ENCODE measurements around the gene DLG1.

DLG1 gene

GRCh38 chr3:197155046-197155445 lies 143.4 kb downstream of the DLG1 start:
- Histone ChIP-seq H3K27me3 (ENCODE audit: control insufficient read depth, insufficient read depth, low read length) (no peaks in the 10 kb centered on the region), H3K36me3 (ENCODE audit: control insufficient read depth, insufficient read depth, low read length) (no peaks in the 10 kb centered on the region), H3K4me1 (ENCODE audit: control insufficient read depth, insufficient read depth, low read length) (no peaks in the 10 kb centered on the region), H3K9me3 (ENCODE audit: control insufficient read depth, insufficient read depth, low read length) (no peaks in the 10 kb centered on the region), H3K4me3 (ENCODE audit: low read depth, low read length) (no peak overlapping the region), H3K9ac (ENCODE audit: low read depth, low read length) (no peak overlapping the region)

GRCh38 chr3:197151580-197151979 lies 146.8 kb downstream of the DLG1 start:
- Histone ChIP-seq H3K9ac (ENCODE audit: low read depth, low read length) (no peak overlapping the region), H3K27me3 (ENCODE audit: control insufficient read depth, insufficient read depth, low read length) (no peaks in the 10 kb centered on the region), H3K9me3 (ENCODE audit: control insufficient read depth, insufficient read depth, low read length) (no peaks in the 10 kb centered on the region), H3K4me3 (ENCODE audit: low read depth, low read length) (no peak overlapping the region), H3K36me3 (ENCODE audit: control insufficient read depth, insufficient read depth, low read length) (no peaks in the 10 kb centered on the region), H3K4me1 (ENCODE audit: control insufficient read depth, insufficient read depth, low read length) (no peaks in the 10 kb centered on the region)

- no peaks in the 10 kb centered on the region for H3K36me3 ChIP-seq (ENCODE audit: control insufficient read depth, insufficient read depth, low read length)
- H3K4me1 ChIP-seq (ENCODE audit: control insufficient read depth, insufficient read depth, low read length): no peaks in the 10 kb centered on the region
- no peak overlapping the region for H3K4me3 ChIP-seq (ENCODE audit: low read depth, low read length)
- no peaks in the 10 kb centered on the region for H3K27me3 ChIP-seq (ENCODE audit: control insufficient read depth, insufficient read depth, low read length)
- H3K9ac ChIP-seq (ENCODE audit: low read depth, low read length): no peak overlapping the region
- H3K9me3 ChIP-seq (ENCODE audit: control insufficient read depth, insufficient read depth, low read length): no peaks in the 10 kb centered on the region
These were observed 148.9 kb downstream of the DLG1 start for GRCh38 chr3:197149528-197149927.

GRCh38 chr3:197144188-197144587 lies 154.2 kb downstream of the DLG1 start:
- no peaks in the 10 kb centered on the region for H3K9me3 ChIP-seq (ENCODE audit: control insufficient read depth, insufficient read depth, low read length)
- H3K4me1 ChIP-seq (ENCODE audit: control insufficient read depth, insufficient read depth, low read length): no peaks in the 10 kb centered on the region
- no peaks in the 10 kb centered on the region for H3K27me3 ChIP-seq (ENCODE audit: control insufficient read depth, insufficient read depth, low read length)
- no peak overlapping the region for H3K4me3 ChIP-seq (ENCODE audit: low read depth, low read length)
- no peaks in the 10 kb centered on the region for H3K36me3 ChIP-seq (ENCODE audit: control insufficient read depth, insufficient read depth, low read length)
- H3K9ac ChIP-seq (ENCODE audit: low read depth, low read length): no peak overlapping the region

GRCh38 chr3:197139586-197139985 lies 158.8 kb downstream of the DLG1 start:
- Histone ChIP-seq H3K9ac (ENCODE audit: low read depth, low read length) (no peak overlapping the region), H3K4me1 (ENCODE audit: control insufficient read depth, insufficient read depth, low read length) (no peaks in the 10 kb centered on the region), H3K9me3 (ENCODE audit: control insufficient read depth, insufficient read depth, low read length) (no peaks in the 10 kb centered on the region), H3K36me3 (ENCODE audit: control insufficient read depth, insufficient read depth, low read length) (no peaks in the 10 kb centered on the region), H3K4me3 (ENCODE audit: low read depth, low read length) (no peak overlapping the region), H3K27me3 (ENCODE audit: control insufficient read depth, insufficient read depth, low read length) (no peaks in the 10 kb centered on the region)

GRCh38 chr3:197137751-197138150 lies 160.7 kb downstream of the DLG1 start:
- no peak overlapping the region for H3K4me3 ChIP-seq (ENCODE audit: low read depth, low read length)
- no peaks in the 10 kb centered on the region for H3K27me3 ChIP-seq (ENCODE audit: control insufficient read depth, insufficient read depth, low read length)
- no peaks in the 10 kb centered on the region for H3K9me3 ChIP-seq (ENCODE audit: control insufficient read depth, insufficient read depth, low read length)
- H3K9ac ChIP-seq (ENCODE audit: low read depth, low read length): no peak overlapping the region
- no peaks in the 10 kb centered on the region for H3K36me3 ChIP-seq (ENCODE audit: control insufficient read depth, insufficient read depth, low read length)
- no peaks in the 10 kb centered on the region for H3K4me1 ChIP-seq (ENCODE audit: control insufficient read depth, insufficient read depth, low read length)

GRCh38 chr3:197136744-197137143 lies 161.7 kb downstream of the DLG1 start:
- Histone ChIP-seq H3K27me3 (ENCODE audit: control insufficient read depth, insufficient read depth, low read length) (no peaks in the 10 kb centered on the region), H3K9ac (ENCODE audit: low read depth, low read length) (no peak overlapping the region), H3K36me3 (ENCODE audit: control insufficient read depth, insufficient read depth, low read length) (no peaks in the 10 kb centered on the region), H3K9me3 (ENCODE audit: control insufficient read depth, insufficient read depth, low read length) (no peaks in the 10 kb centered on the region), H3K4me1 (ENCODE audit: control insufficient read depth, insufficient read depth, low read length) (no peaks in the 10 kb centered on the region), H3K4me3 (ENCODE audit: low read depth, low read length) (no peak overlapping the region)

- H3K9me3 ChIP-seq (ENCODE audit: control insufficient read depth, insufficient read depth, low read length): no peaks in the 10 kb centered on the region
- H3K4me3 ChIP-seq (ENCODE audit: low read depth, low read length): no peak overlapping the region
- H3K4me1 ChIP-seq (ENCODE audit: control insufficient read depth, insufficient read depth, low read length): no peaks in the 10 kb centered on the region
- H3K9ac ChIP-seq (ENCODE audit: low read depth, low read length): no peak overlapping the region
- no peaks in the 10 kb centered on the region for H3K36me3 ChIP-seq (ENCODE audit: control insufficient read depth, insufficient read depth, low read length)
- no peaks in the 10 kb centered on the region for H3K27me3 ChIP-seq (ENCODE audit: control insufficient read depth, insufficient read depth, low read length)
These were observed 163.2 kb downstream of the DLG1 start for GRCh38 chr3:197135212-197135611.

- Histone ChIP-seq H3K4me1 (ENCODE audit: control insufficient read depth, insufficient read depth, low read length) (no peaks in the 10 kb centered on the region), H3K27me3 (ENCODE audit: control insufficient read depth, insufficient read depth, low read length) (no peaks in the 10 kb centered on the region), H3K9ac (ENCODE audit: low read depth, low read length) (no peak overlapping the region), H3K9me3 (ENCODE audit: control insufficient read depth, insufficient read depth, low read length) (no peaks in the 10 kb centered on the region), H3K4me3 (ENCODE audit: low read depth, low read length) (no peak overlapping the region), H3K36me3 (ENCODE audit: control insufficient read depth, insufficient read depth, low read length) (no peaks in the 10 kb centered on the region)
These were observed 165.4 kb downstream of the DLG1 start for GRCh38 chr3:197132916-197133530.

GRCh38 chr3:197125636-197126035 lies 172.8 kb downstream of the DLG1 start:
- no peaks in the 10 kb centered on the region for H3K36me3 ChIP-seq (ENCODE audit: control insufficient read depth, insufficient read depth, low read length)
- H3K4me1 ChIP-seq (ENCODE audit: control insufficient read depth, insufficient read depth, low read length): no peaks in the 10 kb centered on the region

GRCh38 chr3:197124713-197125112 lies 173.7 kb downstream of the DLG1 start:
- Histone ChIP-seq H3K36me3 (ENCODE audit: control insufficient read depth, insufficient read depth, low read length) (no peaks in the 10 kb centered on the region), H3K4me1 (ENCODE audit: control insufficient read depth, insufficient read depth, low read length) (no peaks in the 10 kb centered on the region), H3K4me3 (ENCODE audit: low read depth, low read length) (no peak overlapping the region), H3K27me3 (ENCODE audit: control insufficient read depth, insufficient read depth, low read length) (no peaks in the 10 kb centered on the region), H3K9ac (ENCODE audit: low read depth, low read length) (no peak overlapping the region), H3K9me3 (ENCODE audit: control insufficient read depth, insufficient read depth, low read length) (no peaks in the 10 kb centered on the region)

More at GRCh38 chr3:197125636-197126035, 172.8 kb downstream of the DLG1 start:
- no peak overlapping the region for H3K9ac ChIP-seq (ENCODE audit: low read depth, low read length)
- no peaks in the 10 kb centered on the region for H3K27me3 ChIP-seq (ENCODE audit: control insufficient read depth, insufficient read depth, low read length)
- H3K9me3 ChIP-seq (ENCODE audit: control insufficient read depth, insufficient read depth, low read length): no peaks in the 10 kb centered on the region
- no peak overlapping the region for H3K4me3 ChIP-seq (ENCODE audit: low read depth, low read length)

GRCh38 chr3:197122394-197122793 lies 176.0 kb downstream of the DLG1 start:
- H3K9ac ChIP-seq (ENCODE audit: low read depth, low read length): no peak overlapping the region
- H3K9me3 ChIP-seq (ENCODE audit: control insufficient read depth, insufficient read depth, low read length): no peaks in the 10 kb centered on the region
- H3K27me3 ChIP-seq (ENCODE audit: control insufficient read depth, insufficient read depth, low read length): no peaks in the 10 kb centered on the region
- no peaks in the 10 kb centered on the region for H3K4me1 ChIP-seq (ENCODE audit: control insufficient read depth, insufficient read depth, low read length)
- H3K36me3 ChIP-seq (ENCODE audit: control insufficient read depth, insufficient read depth, low read length): no peaks in the 10 kb centered on the region
- no peak overlapping the region for H3K4me3 ChIP-seq (ENCODE audit: low read depth, low read length)
